Measurements from ENCODE around the gene SMS. TPM values are rescaled to one million over a fixed set of nuclear protein-coding genes. Genes with fewer than 3 reads are reported as not detected.

The SMS gene
- total and polyA plus RNA-seq, 2 donors (not counting 1 experiment from before 2014, with no cell fraction given), result 129 to 252 TPM

DNA sequence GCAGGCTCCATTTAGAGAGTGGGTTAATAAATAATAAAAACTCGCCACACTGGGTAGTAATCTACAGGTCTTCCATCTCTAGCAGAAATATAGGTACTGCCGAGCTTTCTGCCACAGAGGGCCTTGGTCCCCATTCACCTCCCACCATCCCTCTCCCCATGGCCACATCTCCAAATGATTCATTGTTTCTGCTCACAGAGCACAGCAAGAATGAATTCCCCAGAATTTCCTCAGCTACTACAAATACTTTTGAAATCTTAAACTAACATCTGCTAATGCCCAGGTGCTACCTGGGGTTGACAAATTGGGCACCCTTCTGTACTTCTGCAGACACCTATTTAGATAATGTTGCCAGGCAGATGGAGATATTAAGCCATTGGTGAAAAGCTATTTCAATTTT, 96.7 kb downstream of the SMS start:
- TF ChIP-seq EZH2 (IDR thresholded peaks at IDR 0.05; ENCODE audit: low read length, missing control alignments), result no peak
- no peak for TF ChIP-seq CTCF (conservative IDR thresholded peaks at IDR 0.05 in 1 of 2, IDR thresholded peaks at IDR 0.05 in 1 of 2; ENCODE audit: low read depth in 1 of 2, low read length in 2 of 2)
- Histone ChIP-seq H2AFZ (ENCODE audit: low read length) (no peak overlapping the region), H3K27ac (ENCODE audit: insufficient read depth, low read length) (no peak overlapping the region), H4K20me1 (ENCODE audit: control insufficient read depth, extremely low read depth, insufficient read depth, low read length) (no peaks in the 10 kb centered on the region), H3K36me3 (ENCODE audit: control insufficient read depth, insufficient read depth, low read length) (no peaks in the 10 kb centered on the region), H3K9me3 (ENCODE audit: control insufficient read depth, insufficient read depth, low read depth, low read length) (no peaks in the 10 kb centered on the region), H3K27me3 (ENCODE audit: control insufficient read depth, insufficient read depth, low read length) (no peaks in the 10 kb centered on the region), H3K4me3 (replicated peaks in 1 of 4; ENCODE audit: control extremely low read depth in 1 of 4, insufficient read depth in 1 of 4, low read depth in 3 of 4, low read length in 4 of 4) (no peak overlapping the region), H3K4me1 (ENCODE audit: control insufficient read depth, extremely low read depth, insufficient read depth, low read length) (no peaks in the 10 kb centered on the region), H3K79me2 (ENCODE audit: control insufficient read depth, insufficient read depth, low read length) (no peaks in the 10 kb centered on the region), H3K9ac (ENCODE audit: insufficient read depth, low read length) (no peak overlapping the region), H3K4me2 (ENCODE audit: extremely low read depth, insufficient read depth, low read length) (no peak overlapping the region)
- DNase-seq (ENCODE audit: low read depth in 2 of 2), result no peak

- TF ChIP-seq EZH2 (IDR thresholded peaks at IDR 0.05; ENCODE audit: low read length, missing control alignments) (no peak), CTCF (conservative IDR thresholded peaks at IDR 0.05 in 1 of 2, IDR thresholded peaks at IDR 0.05 in 1 of 2; ENCODE audit: low read depth in 1 of 2, low read length in 2 of 2) (no peak)
- H3K27ac ChIP-seq (ENCODE audit: insufficient read depth, low read length), result no peak overlapping the region
- no peak overlapping the region for H3K4me2 ChIP-seq (ENCODE audit: extremely low read depth, insufficient read depth, low read length)
Measured at GRCh38 chrX:22037911-22038537, 97.5 kb downstream of the SMS start.

GRCh38 chrX:22039541-22039940, 99.0 kb downstream of the SMS start:
- H3K27me3 ChIP-seq (ENCODE audit: control insufficient read depth, insufficient read depth, low read length), result no peaks in the 10 kb centered on the region
- H3K9me3 ChIP-seq (ENCODE audit: control insufficient read depth, insufficient read depth, low read depth, low read length), result no peaks in the 10 kb centered on the region
- no peak overlapping the region for H2AFZ ChIP-seq (ENCODE audit: low read length)
- H3K27ac ChIP-seq (ENCODE audit: insufficient read depth, low read length), result no peak overlapping the region
- TF ChIP-seq CTCF (conservative IDR thresholded peaks at IDR 0.05 in 1 of 2, IDR thresholded peaks at IDR 0.05 in 1 of 2; ENCODE audit: low read depth in 1 of 2, low read length in 2 of 2) (no peak), EZH2 (IDR thresholded peaks at IDR 0.05; ENCODE audit: low read length, missing control alignments) (no peak)
- H3K4me1 ChIP-seq (ENCODE audit: control insufficient read depth, extremely low read depth, insufficient read depth, low read length), result no peaks in the 10 kb centered on the region
- H3K79me2 ChIP-seq (ENCODE audit: control insufficient read depth, insufficient read depth, low read length), result no peaks in the 10 kb centered on the region
- H3K36me3 ChIP-seq (ENCODE audit: control insufficient read depth, insufficient read depth, low read length), result no peaks in the 10 kb centered on the region
- H3K4me2 ChIP-seq (ENCODE audit: extremely low read depth, insufficient read depth, low read length), result no peak overlapping the region
- H4K20me1 ChIP-seq (ENCODE audit: control insufficient read depth, extremely low read depth, insufficient read depth, low read length), result no peaks in the 10 kb centered on the region
- no peak overlapping the region for H3K9ac ChIP-seq (ENCODE audit: insufficient read depth, low read length)
- H3K4me3 ChIP-seq (replicated peaks in 1 of 4; ENCODE audit: control extremely low read depth in 1 of 4, insufficient read depth in 1 of 4, low read depth in 3 of 4, low read length in 4 of 4), result no peak overlapping the region
- no peak for DNase-seq (ENCODE audit: low read depth in 2 of 2)

More at GRCh38 chrX:22037911-22038537, 97.5 kb downstream of the SMS start:
- Histone ChIP-seq H4K20me1 (ENCODE audit: control insufficient read depth, extremely low read depth, insufficient read depth, low read length) (no peaks in the 10 kb centered on the region), H3K79me2 (ENCODE audit: control insufficient read depth, insufficient read depth, low read length) (no peaks in the 10 kb centered on the region), H3K9me3 (ENCODE audit: control insufficient read depth, insufficient read depth, low read depth, low read length) (no peaks in the 10 kb centered on the region), H2AFZ (ENCODE audit: low read length) (no peak overlapping the region), H3K9ac (ENCODE audit: insufficient read depth, low read length) (no peak overlapping the region), H3K4me3 (replicated peaks in 1 of 4; ENCODE audit: control extremely low read depth in 1 of 4, insufficient read depth in 1 of 4, low read depth in 3 of 4, low read length in 4 of 4) (no peak overlapping the region), H3K27me3 (ENCODE audit: control insufficient read depth, insufficient read depth, low read length) (no peaks in the 10 kb centered on the region), H3K4me1 (ENCODE audit: control insufficient read depth, extremely low read depth, insufficient read depth, low read length) (no peaks in the 10 kb centered on the region), H3K36me3 (ENCODE audit: control insufficient read depth, insufficient read depth, low read length) (no peaks in the 10 kb centered on the region)
- no peak for DNase-seq (ENCODE audit: low read depth in 2 of 2)
